Activated CD4-positive, alpha-beta T cell treated with anti-CD3 and anti-CD28 coated beads, Interleukin-2, amount 50 U/mL, for 16 hours (primary cell): ENCODE measurements around the gene DNAH11.
"Not testable (repeated sequence)": the region's sequence is repeated elsewhere in the genome, so short reads cannot be mapped to it uniquely, and the experiment has no call there.

Source experiments
- DNase-seq: peaks from one replicate; pipeline ENCODE4 v3.0.0-alpha.2; 2020

The DNAH11 gene

DNA sequence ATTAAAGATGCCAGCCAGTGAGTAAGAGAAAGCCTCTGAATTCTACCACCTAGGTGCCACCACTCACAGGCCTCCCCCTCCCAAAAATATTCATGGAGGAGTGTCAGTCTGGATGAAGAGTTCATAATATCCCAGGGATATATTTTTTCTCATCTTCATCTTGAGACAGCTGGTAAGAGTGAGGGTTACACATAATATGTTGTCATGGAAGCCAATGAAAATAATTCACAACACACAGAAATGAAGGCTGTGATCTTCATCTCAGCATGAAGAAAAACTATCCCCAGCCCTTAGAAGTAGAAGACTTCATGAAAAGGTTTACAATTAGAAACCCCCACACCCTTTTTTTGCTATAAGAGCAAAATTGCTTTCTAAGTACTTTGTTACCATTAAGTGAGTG, 175.6 kb downstream of the DNAH11 start:
- DNase-seq: no peak

DNA sequence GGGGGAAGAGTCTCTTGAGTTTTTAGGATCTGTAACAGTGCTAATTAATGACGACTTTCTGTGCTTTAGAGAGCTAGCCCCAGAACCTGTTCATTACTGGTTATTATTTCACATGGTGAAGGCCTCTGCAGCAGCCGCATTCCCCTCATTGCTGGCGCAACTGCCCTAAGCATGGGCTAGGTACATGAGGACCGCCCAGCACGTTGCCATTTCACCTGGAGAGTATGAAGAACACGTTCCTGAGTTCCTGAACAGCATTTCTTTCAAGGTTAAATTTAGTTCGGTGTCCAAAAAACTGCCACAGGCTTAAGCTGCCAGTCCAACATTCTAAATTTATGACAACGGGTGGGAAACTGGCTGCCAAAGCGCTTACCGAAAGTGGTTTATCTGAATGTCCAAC, 177.0 kb downstream of the DNAH11 start:
- DNase-seq: no peak

DNA sequence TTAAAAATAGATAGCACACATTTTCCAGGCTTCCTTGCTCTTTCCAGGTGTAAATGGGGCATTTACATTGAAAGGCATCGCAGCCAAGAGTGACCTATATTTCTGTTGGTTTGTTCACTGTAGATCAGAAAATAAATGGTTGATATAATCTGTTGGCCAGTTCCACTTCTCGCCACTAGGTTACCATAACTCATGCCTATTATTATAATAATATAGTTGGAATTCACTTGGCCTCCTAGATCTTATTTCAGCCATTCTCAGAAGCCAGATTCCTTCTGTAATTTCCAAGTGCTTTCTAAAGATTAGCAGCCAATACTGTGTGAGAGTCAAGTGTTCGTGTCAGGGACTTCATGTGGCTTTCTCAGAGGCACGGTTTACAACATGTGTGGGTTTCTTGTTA, 179.5 kb downstream of the DNAH11 start:
- DNase-seq: no peak

DNA sequence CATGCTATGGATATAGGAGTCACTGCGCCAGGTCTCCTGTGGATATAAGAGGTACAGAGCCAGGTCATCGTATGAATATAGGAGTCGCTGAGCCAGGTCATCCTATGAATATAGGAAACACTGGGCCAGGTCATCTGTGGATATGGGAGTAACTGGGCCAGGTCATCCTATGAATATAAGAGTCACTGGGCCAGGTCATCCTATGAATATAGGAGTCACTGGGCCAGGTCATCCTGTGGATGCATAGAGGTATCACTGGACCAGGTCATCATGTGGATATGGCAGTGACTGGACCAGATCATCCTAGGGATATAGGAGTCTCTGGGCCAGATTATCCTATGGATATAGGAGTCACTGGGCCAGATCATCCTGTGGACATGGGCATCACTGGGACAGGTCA, 181.7 kb downstream of the DNAH11 start:
- DNase-seq: no peak

DNA sequence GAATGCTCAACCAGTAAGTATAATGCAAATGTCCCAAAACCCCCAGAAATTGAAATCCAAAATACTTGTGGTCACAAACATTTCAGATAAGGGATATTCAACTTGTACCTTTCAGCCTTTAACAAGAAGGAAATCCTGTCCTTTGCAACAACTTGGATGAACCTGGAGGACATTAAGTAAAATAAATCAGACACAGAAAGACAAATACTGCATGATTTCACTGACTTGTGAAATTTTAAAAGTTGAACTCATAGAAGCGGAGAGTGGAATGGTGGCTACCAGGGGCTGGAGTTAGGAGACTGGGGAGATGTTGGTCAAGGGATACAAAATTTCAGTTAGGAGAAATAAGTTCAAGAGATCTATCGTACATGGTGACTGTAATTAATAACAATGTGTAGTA, 187.6 kb downstream of the DNAH11 start:
- no peak for DNase-seq

DNA sequence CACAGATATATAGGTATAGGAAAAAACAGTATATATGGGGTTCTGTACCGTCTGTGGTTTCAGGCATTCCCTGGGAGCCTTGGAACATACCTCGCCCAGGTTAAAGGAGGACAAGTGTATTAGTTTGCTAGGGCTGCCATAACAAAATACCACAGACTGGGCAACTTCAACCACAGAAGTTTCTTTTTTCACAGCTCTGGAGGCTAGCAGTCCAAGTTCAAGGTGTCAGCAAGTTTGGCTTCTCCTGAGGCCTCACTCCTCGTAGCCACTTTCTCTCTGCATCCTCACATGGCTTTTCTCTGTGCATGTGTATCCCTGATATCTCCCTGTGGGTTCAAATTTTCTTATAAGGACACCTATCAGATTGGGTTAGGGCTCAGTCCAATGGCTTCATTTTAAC, 189.1 kb downstream of the DNAH11 start:
- DNase-seq: no peak

DNA sequence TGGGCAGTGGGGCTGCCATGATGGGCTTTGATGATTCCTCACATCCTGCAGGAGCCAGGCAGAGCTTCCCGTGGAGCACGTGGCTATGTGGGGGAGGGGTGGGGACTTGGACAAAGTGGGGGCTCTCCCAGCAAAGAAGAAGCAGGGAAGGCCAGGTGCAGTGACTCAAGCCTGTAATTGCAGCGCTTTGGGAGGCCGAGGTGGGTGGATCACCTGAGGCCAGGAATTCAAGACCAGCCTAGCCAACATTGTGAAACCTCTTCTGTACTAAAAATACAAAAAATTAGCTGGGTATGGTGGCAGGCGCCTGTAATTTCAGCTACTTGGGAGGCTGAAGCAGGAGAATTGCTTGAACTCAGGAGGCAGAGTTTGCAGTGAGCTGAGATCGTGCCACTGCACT, 190.1 kb downstream of the DNAH11 start:
- not testable (repeated sequence) for DNase-seq

DNA sequence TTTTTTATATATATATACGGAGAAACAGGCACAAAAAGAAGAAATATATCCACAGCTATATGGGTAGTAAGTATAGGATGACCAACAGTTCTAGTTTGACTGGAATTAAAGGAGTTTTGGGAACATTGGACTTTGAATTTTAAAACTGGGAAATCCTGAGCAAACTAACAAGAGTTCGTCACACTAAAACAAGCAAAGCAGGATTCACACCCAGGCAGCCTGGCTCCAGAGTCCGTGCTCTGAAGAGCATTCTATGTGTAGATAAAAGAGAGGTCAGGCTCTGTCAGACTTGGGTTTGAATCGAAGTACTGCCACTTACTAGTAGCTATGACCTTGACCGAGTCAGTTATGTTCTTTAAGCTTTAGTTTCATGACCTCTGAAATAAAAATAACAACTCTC, 191.0 kb downstream of the DNAH11 start:
- DNase-seq: no peak

DNA sequence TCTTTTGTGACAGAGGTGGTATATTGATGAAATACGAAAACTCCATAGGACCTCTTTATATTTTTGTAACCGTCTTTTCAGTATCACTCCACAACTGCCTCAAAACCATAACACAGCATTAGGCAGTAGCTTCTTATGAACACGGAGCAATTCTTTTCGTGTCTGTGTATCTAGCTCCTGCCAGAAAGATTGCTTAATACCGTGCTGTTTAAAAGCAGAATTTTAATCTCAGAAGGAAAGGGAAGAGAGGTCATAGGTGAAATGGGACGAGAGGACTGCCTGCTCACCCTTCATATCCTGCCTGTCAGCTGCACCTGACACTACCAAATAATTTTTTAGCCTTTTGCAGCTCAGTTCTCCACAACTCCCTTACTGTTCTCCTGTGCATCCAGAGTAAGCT, 200.7 kb downstream of the DNAH11 start:
- no peak for DNase-seq

DNA sequence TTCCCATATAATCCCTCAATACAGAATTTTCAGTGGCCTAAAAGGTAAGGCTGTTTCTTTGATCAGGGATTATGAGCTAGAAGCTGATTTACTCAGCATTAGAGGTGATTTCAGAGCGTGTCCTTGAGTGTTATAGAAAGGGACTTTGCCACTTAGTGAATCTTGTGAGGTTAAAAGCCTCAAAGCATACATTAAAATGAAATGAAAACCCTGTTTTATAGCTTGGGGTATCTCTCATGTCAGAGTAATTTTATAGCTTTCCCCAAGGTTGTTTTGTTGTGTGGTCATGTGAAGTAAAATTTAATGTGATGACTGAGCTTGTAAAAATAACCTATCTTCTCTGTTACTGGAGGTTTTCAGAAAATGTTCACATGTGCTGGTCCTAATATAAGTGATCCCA, 204.1 kb downstream of the DNAH11 start:
- no peak for DNase-seq

DNA sequence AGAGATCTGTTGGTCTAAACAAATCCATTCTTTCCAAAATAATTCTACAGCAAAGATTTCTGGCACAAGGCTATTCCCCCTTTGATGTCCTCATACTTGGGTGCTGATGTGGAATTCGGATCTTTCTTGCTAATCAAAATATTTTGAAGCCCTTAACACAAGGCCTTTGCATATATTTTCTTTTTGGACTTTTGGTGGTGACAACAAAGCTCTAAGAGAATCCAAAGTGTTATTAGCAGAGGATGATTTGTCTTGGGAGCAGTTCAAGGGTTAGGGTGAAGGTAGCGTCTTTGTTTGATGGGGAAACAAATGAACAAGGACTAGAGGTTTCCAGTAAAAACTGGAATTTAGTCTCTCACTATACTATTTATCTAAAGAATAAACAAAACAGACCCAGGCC, 205.0 kb downstream of the DNAH11 start:
- DNase-seq: no peak

DNA sequence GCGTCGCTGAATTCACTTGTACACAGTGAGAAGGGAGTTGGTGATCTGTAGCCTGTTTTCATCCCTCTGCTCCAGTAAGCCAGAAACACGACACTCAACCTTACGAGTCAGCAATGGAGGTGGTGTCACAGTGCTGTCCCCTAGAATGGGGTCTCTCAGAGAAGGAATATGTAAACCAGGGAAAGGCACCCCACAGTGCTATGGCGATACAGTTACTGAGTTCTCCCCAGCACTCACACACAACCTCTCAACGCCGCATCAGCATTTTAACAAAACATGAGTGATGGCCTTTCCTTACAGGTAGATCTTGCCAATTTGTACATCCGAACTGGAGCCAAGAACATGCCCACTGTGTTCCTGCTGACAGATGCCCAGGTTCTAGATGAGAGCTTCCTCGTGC, 206.5 kb downstream of the DNAH11 start:
- DNase-seq: no peak

DNA sequence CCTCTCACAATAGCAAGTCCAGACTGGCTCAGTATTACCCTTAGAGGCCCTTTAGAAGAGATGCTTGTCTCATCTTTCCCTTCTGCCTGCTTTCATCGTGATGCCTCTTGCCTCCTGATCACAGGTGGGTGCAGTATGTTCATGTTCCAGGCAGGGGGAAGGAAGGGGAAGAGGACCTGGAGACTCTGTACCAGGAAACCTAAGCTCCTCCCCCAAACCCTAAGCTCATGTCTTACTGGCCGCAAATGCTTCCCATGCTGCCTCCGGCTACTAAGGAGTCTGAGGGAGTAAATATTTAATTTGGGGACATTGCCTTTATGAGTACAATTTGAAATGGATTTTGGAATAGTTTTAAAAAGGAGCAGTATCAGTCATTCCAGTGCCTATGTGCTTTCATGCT, 210.2 kb downstream of the DNAH11 start:
- DNase-seq: no peak

DNA sequence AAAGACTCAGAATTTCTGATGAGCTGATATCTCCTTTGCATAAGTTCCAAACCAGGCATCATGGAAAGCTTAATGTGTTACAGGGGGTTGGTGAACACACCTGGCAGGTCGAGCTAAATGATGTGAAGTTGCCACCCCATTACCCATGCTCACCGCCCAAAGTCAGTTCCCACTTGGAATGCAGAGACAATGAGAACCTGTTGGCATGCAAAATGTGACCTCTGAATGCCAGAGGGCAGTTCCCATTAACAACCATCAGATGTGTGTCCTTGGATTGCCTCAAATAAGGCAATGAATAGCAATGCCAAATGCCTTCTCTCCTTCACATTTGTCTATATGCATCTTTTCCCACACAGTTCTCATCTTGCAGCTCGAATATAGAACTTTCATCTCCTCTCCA, 212.1 kb downstream of the DNAH11 start:
- no peak for DNase-seq

DNA sequence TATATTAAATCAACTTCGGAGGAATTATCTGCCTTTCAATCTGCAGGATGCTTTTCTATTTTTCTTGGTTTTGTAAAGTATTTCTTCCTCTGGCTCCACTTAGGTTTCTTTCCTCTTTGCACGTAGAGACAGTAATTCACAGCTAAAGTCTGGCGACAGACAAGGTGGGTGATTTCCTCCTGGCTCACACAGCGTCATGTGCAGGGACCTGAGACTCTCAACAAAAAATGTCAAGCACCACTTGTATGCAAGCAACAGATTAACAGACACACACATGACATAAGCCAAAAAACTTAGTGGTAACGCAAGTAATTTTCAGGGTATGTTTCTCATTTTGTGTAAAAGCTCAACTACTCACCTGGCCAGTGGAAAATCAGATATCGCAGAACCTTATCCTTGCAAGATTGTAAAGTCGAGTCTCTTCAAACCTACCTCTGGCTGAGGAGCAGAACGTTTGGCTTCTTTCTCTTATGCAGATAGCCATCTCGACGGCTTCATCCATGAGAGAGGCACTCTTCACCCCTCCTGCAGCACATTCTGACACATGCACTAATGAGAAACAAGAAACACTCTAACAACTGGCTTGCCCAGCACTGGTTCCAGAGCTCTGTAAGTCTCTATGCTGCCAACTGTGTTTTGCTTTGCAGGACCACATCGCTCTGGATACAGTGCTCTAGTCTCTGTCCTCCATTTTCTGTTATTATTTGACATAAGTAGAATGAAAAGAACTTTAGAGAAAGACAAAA, 214.9 kb downstream of the DNAH11 start:
- DNase-seq: no peak

DNA sequence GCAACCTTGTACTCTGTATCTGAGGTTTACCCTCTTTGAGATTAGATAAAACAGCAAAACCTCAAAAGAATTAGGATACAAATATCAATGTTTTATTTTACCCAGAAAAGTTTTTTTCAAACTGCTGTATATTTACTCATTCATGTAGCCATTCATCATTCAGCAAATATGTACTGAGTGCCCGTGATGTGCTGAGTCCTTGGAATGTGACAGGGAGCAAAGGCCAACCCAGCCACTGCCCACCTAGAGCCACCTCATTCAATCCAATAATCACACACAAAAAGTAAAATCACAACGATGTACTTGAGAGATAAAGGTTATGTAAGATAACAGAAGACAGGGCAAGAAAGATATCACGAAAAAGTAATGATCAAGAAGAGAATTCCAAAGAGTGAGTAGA, 215.4 kb downstream of the DNAH11 start:
- DNase-seq: no peak

DNA sequence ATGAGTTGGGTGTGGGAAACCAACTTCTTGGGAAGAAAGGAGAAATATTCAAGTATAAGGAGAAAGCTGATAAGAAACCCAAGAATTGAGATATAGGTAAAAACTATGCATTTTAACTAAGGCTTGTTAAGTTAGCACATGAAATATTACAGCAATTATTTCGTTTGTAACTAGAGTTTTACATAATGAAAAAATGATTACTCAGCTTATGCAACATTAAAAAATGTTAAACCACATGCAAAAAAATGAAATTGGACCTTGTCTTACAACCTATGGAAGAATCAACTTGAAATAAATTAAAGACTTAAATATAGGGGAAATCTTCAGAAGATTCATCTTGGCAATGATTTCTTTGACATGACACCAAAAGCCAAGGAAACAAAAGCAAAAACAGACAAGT, 219.6 kb downstream of the DNAH11 start:
- no peak for DNase-seq

DNA sequence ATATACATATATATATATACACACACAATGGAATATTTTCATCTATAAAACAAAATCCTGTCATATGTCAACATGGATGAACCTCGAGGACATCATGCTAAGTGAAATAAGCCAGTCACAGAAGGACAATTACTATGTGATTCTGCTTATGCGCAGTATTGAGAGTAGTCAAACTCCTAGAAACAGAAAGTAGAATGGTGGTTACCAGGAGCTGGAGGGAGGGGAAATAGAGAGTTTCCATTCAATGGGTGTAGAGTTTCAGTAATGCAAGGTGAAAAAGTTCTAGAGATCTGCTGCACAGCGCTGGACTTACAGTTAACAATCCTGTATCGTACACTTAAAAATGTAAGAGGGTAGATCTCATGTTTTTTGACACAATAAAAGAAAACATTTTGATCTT, 221.0 kb downstream of the DNAH11 start:
- no peak for DNase-seq

DNA sequence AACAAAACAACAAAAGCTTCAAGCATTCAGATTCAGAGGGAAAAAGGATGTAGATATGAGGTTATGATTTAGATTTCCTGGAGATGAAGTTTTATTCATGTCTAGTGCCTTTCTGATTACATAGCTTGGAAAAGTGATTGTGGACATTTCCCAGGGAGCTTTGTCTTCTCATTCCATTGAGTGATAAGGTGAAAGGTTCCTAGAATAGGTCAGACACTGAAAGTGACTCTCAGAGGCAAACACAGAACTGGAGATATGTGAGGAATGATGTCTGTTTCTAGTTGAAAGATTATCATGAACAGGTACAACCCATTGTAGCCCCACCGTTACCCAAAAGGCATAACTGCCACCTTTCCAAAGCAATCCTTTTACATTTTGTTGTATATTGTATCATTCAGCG, 223.4 kb downstream of the DNAH11 start:
- DNase-seq: no peak

DNA sequence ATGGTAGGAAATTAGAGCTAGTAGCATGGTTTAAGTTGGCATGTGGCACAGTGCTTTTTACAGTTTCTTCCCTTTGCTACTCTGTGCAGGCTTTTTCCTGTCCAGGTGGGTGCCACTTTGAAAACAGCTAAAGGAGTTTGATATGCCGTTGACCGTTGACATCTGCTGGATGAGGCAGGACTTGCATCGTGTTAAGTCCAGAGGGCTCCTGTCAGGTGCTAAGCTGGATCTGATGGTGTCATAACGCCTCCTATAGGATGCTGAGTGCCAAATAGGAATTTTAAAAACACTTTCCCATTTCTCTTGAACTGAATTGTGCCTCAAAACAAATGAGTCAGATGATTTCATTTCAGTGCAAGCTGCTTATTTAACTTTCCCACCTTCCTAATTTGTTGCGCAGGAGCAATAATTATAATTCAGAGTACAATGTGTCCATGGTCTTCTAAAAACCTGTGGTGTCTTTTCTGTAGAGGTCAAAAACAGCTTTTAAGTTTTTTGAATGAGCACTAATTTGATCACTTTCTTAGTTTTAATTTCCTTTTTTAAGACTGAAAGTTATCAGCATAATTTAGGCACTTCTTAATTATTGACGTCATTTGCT, 224.6 kb downstream of the DNAH11 start:
- DNase-seq: peak; percentile 42

DNA sequence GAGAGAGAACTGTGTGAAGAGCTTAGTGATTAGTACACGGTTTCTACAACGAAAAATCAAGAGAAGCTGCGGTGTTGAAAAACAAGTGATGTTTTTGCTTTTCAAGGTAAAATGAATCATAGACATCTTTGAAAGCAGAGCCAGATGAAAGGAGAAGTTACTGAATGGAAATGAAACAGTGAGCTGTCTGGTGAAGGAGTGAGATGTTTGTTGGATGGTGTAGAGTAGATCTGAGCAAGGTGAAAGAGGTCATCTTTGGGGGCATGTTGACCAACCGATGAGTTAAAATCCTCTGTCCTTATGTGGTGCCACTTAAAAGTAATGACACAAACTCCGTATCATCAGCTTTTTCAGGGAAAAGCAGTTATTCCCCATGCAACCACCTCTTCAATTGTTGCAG, 225.4 kb downstream of the DNAH11 start:
- no peak for DNase-seq

DNA sequence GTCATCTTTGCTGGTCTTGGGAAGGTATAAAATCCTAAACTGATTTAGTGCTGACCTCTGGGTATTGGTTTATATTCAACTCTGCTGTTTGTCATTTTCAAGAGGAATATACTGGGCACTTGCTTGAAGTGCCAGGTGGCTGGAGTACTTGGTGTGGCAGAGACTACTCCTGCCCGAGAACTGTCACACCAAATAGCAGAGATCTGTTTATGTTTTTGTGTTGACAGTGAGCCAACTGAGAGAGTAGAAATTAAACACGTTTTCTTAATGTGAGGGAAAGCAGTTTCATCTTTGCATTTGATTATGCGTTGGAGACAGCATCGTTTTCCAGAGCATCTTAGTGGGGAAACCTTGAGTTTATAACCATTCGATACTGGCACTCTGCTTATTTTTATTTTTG, 228.4 kb downstream of the DNAH11 start:
- DNase-seq: no peak

DNA sequence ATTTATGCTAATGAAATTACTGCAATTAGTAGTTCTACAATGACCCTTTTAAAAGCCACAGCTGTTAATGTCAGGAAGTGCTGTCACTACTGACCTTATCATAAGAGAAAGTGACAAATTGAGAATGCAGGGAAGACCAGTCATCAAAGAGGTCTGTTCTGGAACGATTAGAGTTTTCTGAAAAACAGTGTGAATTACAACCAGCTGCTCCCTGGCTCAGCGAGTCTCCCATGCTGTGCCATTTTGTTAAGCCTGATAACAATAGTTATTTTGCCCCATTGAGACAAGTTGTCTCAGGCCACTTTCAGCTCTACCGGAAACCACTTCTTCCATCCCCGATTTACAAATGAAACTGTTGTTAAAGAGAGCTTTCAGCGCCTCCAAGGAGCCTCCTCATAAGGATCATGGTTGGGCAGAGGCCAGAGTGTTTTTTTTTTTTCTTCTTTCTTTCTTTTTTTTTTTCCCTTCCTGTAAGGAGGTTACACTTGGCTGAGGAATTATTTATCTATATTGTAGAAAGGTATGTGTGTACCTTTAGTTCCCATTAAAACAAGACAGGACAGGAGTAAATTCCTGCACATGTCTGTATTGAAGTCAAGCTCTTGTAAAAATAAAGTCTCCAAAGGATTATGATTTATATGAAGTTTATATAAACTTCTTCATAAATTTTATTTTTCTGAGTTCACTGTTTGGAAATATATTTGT, 229.2 kb downstream of the DNAH11 start:
- no peak for DNase-seq

DNA sequence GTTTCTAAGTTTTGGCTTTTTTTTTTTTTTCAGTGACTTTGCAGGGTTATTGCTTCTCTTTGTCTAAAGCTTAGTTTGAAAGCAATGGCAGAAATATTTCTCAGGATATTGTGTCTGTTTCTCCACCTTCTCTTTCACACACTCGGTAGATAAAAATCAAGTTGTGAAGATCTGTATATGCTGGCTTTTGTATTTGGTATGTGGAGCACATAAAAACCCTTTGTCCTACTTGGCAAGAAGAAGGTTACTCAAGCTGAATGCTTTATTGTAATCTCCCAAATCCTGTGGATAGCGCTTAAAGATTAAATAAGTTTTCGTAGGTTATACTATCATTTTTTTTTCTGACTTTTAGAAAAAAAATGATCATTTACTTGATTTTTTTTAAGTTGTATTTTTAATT, 230.5 kb downstream of the DNAH11 start:
- DNase-seq: no peak

DNA sequence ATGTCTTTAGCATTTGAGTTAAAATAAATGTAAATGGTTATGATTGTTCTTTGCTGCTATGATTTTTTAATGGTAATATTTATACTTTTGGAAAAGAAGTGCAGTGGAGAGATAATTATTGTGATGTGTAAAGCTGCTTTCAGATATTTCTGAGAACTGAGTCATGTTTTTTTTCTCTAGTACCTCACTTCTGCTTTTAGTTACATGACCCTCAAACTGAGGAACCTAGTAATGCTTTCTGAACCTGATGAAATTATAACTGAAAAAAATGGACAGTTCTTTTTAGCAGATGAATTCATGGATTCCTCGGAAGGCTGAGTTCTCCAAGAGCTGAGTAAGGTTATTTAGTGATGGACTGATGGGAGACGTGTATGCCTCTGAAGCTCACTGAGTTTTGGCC, 235.1 kb downstream of the DNAH11 start:
- no peak for DNase-seq
